ENCODE measurements around the gene SLC24A5. TPM values are rescaled to one million over a fixed set of nuclear protein-coding genes. Genes with fewer than 3 reads are reported as not detected.

SLC24A5 gene
- total and polyA plus RNA-seq, 2 donors (not counting 1 experiment from before 2014, with no cell fraction given) = not detected

- H2AFZ ChIP-seq (ENCODE audit: insufficient read depth, low read depth, low read length, poor library complexity, severe bottlenecking) = no peak overlapping the region
- ATAC-seq (ENCODE audit: low read depth) (no peak), DNase-seq (no peak)
- Mint-ChIP-seq H3K9me3 (ENCODE audit: insufficient read depth) (no peaks in the 10 kb centered on the region), H3K4me3 (no peak overlapping the region), H3K27ac (no peak overlapping the region), H3K4me1 (no peaks in the 10 kb centered on the region), H3K27me3 (peaks cover 12% of the 10 kb centered on the region)
- H4K20me1 ChIP-seq (ENCODE audit: control insufficient read depth, insufficient read depth, low read length, poor library complexity, severe bottlenecking) = no peaks in the 10 kb centered on the region
- H3K9me3 ChIP-seq (ENCODE audit: control extremely low read depth in 1 of 3, control insufficient read depth in 2 of 3, insufficient read depth in 1 of 3, low read length in 2 of 3) = no peaks in the 10 kb centered on the region
- no peaks in the 10 kb centered on the region for H3K36me3 ChIP-seq (replicated peaks in 1 of 2; ENCODE audit: control extremely low read depth in 1 of 2, control insufficient read depth in 1 of 2, extremely low read depth in 1 of 2, insufficient read depth in 2 of 2, low read length in 1 of 2)
- ChIA-PET CTCF (interaction anchor here (0.7 kb wide), 1 partner anchor 890 kb away, joined by 3 read pairs; no protein-coding TSS in a partner anchor), POLR2A (no interaction called here)
- H3K27me3 ChIP-seq (replicated peaks in 1 of 4; ENCODE audit: control extremely low read depth in 1 of 4, control insufficient read depth in 3 of 4, insufficient read depth in 4 of 4, low read length in 3 of 4) = no peaks in the 10 kb centered on the region
- 96% methylated on average over 6 of the region's 6 CpGs for WGBS (ENCODE audit: insufficient coverage)
- H3K27ac ChIP-seq (ENCODE audit: low read length in 2 of 2) = no peak overlapping the region
- H3K9ac ChIP-seq (ENCODE audit: low read length) = no peak overlapping the region
- TF ChIP-seq EZH2 (IDR thresholded peaks at IDR 0.05; ENCODE audit: borderline replicate concordance, insufficient read depth, low read depth, low read length, poor library complexity, severe bottlenecking) (no peak), CTCF (IDR thresholded peaks at IDR 0.05) (no peak)
- no peak overlapping the region for H3K4me2 ChIP-seq (replicated peaks; ENCODE audit: low read depth, low read length, poor library complexity, severe bottlenecking)
- no peak overlapping the region for H3K4me3 ChIP-seq (ENCODE audit: control extremely low read depth in 1 of 5, extremely low read depth in 1 of 5, insufficient read depth in 1 of 5, low read depth in 2 of 5, low read length in 4 of 5)
- intact Hi-C loops (cut with micrococcal nuclease) = no loop called here
- no peaks in the 10 kb centered on the region for H3K79me2 ChIP-seq (ENCODE audit: control insufficient read depth, insufficient read depth, low read length)
- H3K4me1 ChIP-seq (ENCODE audit: control insufficient read depth in 2 of 2, insufficient read depth in 2 of 2, low read length in 2 of 2) = no peaks in the 10 kb centered on the region
Observed at GRCh38 chr15:48085591-48085930, 35.2 kb upstream of the SLC24A5 start.

GRCh38 chr15:48086133-48086532 lies 34.7 kb upstream of the SLC24A5 start:
- ChIA-PET POLR2A (no interaction called here), CTCF (no interaction called here)
- Mint-ChIP-seq H3K4me3 (no peak overlapping the region), H3K27ac (no peak overlapping the region), H3K4me1 (no peaks in the 10 kb centered on the region), H3K27me3 (peaks cover 12% of the 10 kb centered on the region), H3K9me3 (ENCODE audit: insufficient read depth) (no peaks in the 10 kb centered on the region)
- ATAC-seq (ENCODE audit: low read depth) (no peak), DNase-seq (no peak)
- TF ChIP-seq EZH2 (IDR thresholded peaks at IDR 0.05; ENCODE audit: borderline replicate concordance, insufficient read depth, low read depth, low read length, poor library complexity, severe bottlenecking) = no peak
- no peak for TF ChIP-seq CTCF (IDR thresholded peaks at IDR 0.05)
- no peak overlapping the region for H3K9ac ChIP-seq (ENCODE audit: low read length)
- H3K4me1 ChIP-seq (ENCODE audit: control insufficient read depth in 2 of 2, insufficient read depth in 2 of 2, low read length in 2 of 2) = no peaks in the 10 kb centered on the region
- no peaks in the 10 kb centered on the region for H3K27me3 ChIP-seq (replicated peaks in 1 of 4; ENCODE audit: control extremely low read depth in 1 of 4, control insufficient read depth in 3 of 4, insufficient read depth in 4 of 4, low read length in 3 of 4)
- 95% methylated on average over 5 of the region's 5 CpGs for WGBS (ENCODE audit: insufficient coverage)
- no peak overlapping the region for H3K27ac ChIP-seq (ENCODE audit: low read length in 2 of 2)
- no peaks in the 10 kb centered on the region for H3K9me3 ChIP-seq (ENCODE audit: control extremely low read depth in 1 of 3, control insufficient read depth in 2 of 3, insufficient read depth in 1 of 3, low read length in 2 of 3)
- intact Hi-C loops (cut with micrococcal nuclease) = no loop called here
- no peak overlapping the region for H3K4me3 ChIP-seq (ENCODE audit: control extremely low read depth in 1 of 5, extremely low read depth in 1 of 5, insufficient read depth in 1 of 5, low read depth in 2 of 5, low read length in 4 of 5)
- no peaks in the 10 kb centered on the region for H3K36me3 ChIP-seq (replicated peaks in 1 of 2; ENCODE audit: control extremely low read depth in 1 of 2, control insufficient read depth in 1 of 2, extremely low read depth in 1 of 2, insufficient read depth in 2 of 2, low read length in 1 of 2)
- H3K79me2 ChIP-seq (ENCODE audit: control insufficient read depth, insufficient read depth, low read length) = no peaks in the 10 kb centered on the region
- H4K20me1 ChIP-seq (ENCODE audit: control insufficient read depth, insufficient read depth, low read length, poor library complexity, severe bottlenecking) = no peaks in the 10 kb centered on the region
- H2AFZ ChIP-seq (ENCODE audit: insufficient read depth, low read depth, low read length, poor library complexity, severe bottlenecking) = no peak overlapping the region
- no peak overlapping the region for H3K4me2 ChIP-seq (replicated peaks; ENCODE audit: low read depth, low read length, poor library complexity, severe bottlenecking)

Measured in B cell (primary cell).